Endothelial cell of umbilical vein (primary cell): ENCODE measurements around the gene COL18A1. TPM values are rescaled to one million over a fixed set of nuclear protein-coding genes. Genes with fewer than 3 reads are reported as not detected.

Experiments
- BruUV-seq: library from RNA; stranded (reverse); fragments of 400-500 nt; replicated peaks from 2 replicates; lab custom pipeline; 2021; lab: Mats Ljungman, UMichigan
- CTCF ChIA-PET: fragments of 300-600, 350-600 bp; sonication (Branson Sonifier 250); formaldehyde crosslinking; loops from one replicate; lab custom pipeline; 2021; ENCODE audit warnings: antibody characterized with exemption, inconsistent platforms; lab: Charles Lee
- POLR2A ChIA-PET: fragments of 300-600, 350-600 bp; sonication (Branson Sonifier 250); formaldehyde crosslinking; loops from one replicate; lab custom pipeline; 2021; ENCODE audit warnings: antibody characterized with exemption, inconsistent platforms; lab: Charles Lee
- DNase-seq: peaks from one replicate; pipeline ENCODE4 v3.0.0-alpha.2; 2011; ENCODE audit warnings: low read depth, low spot score
- FAIRE-seq: peaks from 2 replicates; lab custom pipeline; 2011; peaks lifted over from hg19 to GRCh38; lab: Jason Lieb, UNC
- H2AFZ ChIP-seq: 2 replicates; pipeline ENCODE4 v1.6.0; 2012; ENCODE audit warnings: low read depth, low read length, control low read depth, inconsistent platforms
- H3K27ac ChIP-seq: 2 replicates; pipeline ENCODE4 v1.5.1; 2011; ENCODE audit warnings: low read depth, mild to moderate bottlenecking, control low read depth, low read length, moderate library complexity; ENCODE audit not compliant: insufficient read depth
- H3K27me3 ChIP-seq, 2 experiments: 2 replicates each; pipeline versions ENCODE4 v1.6.0 to v1.6.1; 2011; ENCODE audit warnings: low read length in 2 of 2, mixed read lengths in 1 of 2; ENCODE audit not compliant: control insufficient read depth in 2 of 2, insufficient read depth in 2 of 2
- H3K36me3 ChIP-seq, 2 experiments: 2 replicates in 1 of 2; 3 replicates in 1 of 2; pipeline ENCODE4 v1.5.1; 2011; ENCODE audit warnings: low read length in 2 of 2, mild to moderate bottlenecking in 1 of 2, moderate library complexity in 1 of 2; ENCODE audit not compliant: control insufficient read depth in 2 of 2, insufficient read depth in 2 of 2; ENCODE audit errors: extremely low read depth in 1 of 2
- H3K4me1 ChIP-seq: 3 replicates; pipeline ENCODE4 v1.5.1; 2011; ENCODE audit warnings: mild to moderate bottlenecking, low read length; ENCODE audit not compliant: control insufficient read depth, insufficient read depth; ENCODE audit errors: extremely low read depth
- H3K4me2 ChIP-seq: 2 replicates; pipeline ENCODE4 v1.6.1; 2011; ENCODE audit warnings: low read length, control low read depth, mixed read lengths; ENCODE audit not compliant: insufficient read depth
- H3K4me3 ChIP-seq, 3 experiments: fragments of 200-600 bp in 1 of 3; sonication (generic), shearing (Covaris generic) in 1 of 3; replicated peaks in 1 of 3; 2 replicates each; pipeline ENCODE4 v1.5.1; 2011 to 2016; ENCODE audit warnings: control low read depth in 3 of 3, low read length in 3 of 3, mild to moderate bottlenecking in 2 of 3, inconsistent platforms in 1 of 3, low read depth in 1 of 3, moderate library complexity in 1 of 3; ENCODE audit not compliant: insufficient read depth in 1 of 3
- H3K79me2 ChIP-seq: 2 replicates; pipeline ENCODE4 v1.6.0; 2012; ENCODE audit warnings: low read length, inconsistent platforms; ENCODE audit not compliant: control insufficient read depth, insufficient read depth
- H3K9ac ChIP-seq: replicated peaks from 2 replicates; pipeline ENCODE3; 2011; ENCODE audit warnings: low read length, control low read depth; ENCODE audit not compliant: insufficient read depth; ENCODE audit errors: extremely low read depth
- H3K9me1 ChIP-seq: replicated peaks from 3 replicates; pipeline ENCODE4 v1.6.0; 2011; ENCODE audit warnings: mild to moderate bottlenecking, low read length; ENCODE audit not compliant: control insufficient read depth, insufficient read depth; ENCODE audit errors: extremely low read depth
- H3K9me3 ChIP-seq: replicated peaks from 2 replicates; pipeline ENCODE4 v1.5.1; 2012; ENCODE audit warnings: low read length, inconsistent platforms; ENCODE audit not compliant: control insufficient read depth, insufficient read depth
- H4K20me1 ChIP-seq: replicated peaks from 2 replicates; pipeline ENCODE3; 2011; ENCODE audit warnings: mild to moderate bottlenecking, low read length; ENCODE audit not compliant: control insufficient read depth, insufficient read depth; ENCODE audit errors: extremely low read depth
- CTCF ChIP-seq, 2 donors: IDR thresholded peaks; 1 replicate in 1 of 2; 2 replicates in 1 of 2; pipeline ENCODE4 v1.5.1; 2011; ENCODE audit warnings: low read length in 2 of 2, mild to moderate bottlenecking in 2 of 2, moderate library complexity in 2 of 2, control low read depth in 1 of 2, inconsistent platforms in 1 of 2, low read depth in 1 of 2; ENCODE audit not compliant: insufficient read depth in 1 of 2; ENCODE audit errors: extremely low read depth in 1 of 2
- EZH2 ChIP-seq: IDR thresholded peaks from 2 replicates; pipeline ENCODE4 v1.6.1; 2012; ENCODE audit warnings: borderline replicate concordance, low read depth, mild to moderate bottlenecking, moderate library complexity, low read length, inconsistent platforms; ENCODE audit not compliant: severe bottlenecking
- FOS ChIP-seq: IDR thresholded peaks from 2 replicates; pipeline ENCODE4 v1.6.1; 2011; ENCODE audit warnings: mild to moderate bottlenecking, low read length, moderate library complexity, borderline replicate concordance; ENCODE audit not compliant: insufficient read depth
- GATA2 ChIP-seq: IDR thresholded peaks from 2 replicates; pipeline ENCODE4 v1.7.0; 2011; ENCODE audit warnings: low read depth, mild to moderate bottlenecking, moderate library complexity, mixed read lengths, low read length; ENCODE audit not compliant: insufficient read length, insufficient read depth
- JUN ChIP-seq: IDR thresholded peaks from 2 replicates; pipeline ENCODE4 v1.6.1; 2011; ENCODE audit warnings: borderline replicate concordance, low read depth; ENCODE audit not compliant: insufficient read length, insufficient read depth
- MYC ChIP-seq: IDR thresholded peaks from one replicate; pipeline ENCODE4 v1.6.1; 2011; ENCODE audit warnings: mild to moderate bottlenecking, low read depth, low read length
- POLR2A ChIP-seq: IDR thresholded peaks from 2 replicates; pipeline ENCODE4 v1.6.1; 2012; ENCODE audit warnings: low read depth, mild to moderate bottlenecking, control low read depth, low read length
- POLR2AphosphoS5 ChIP-seq: IDR thresholded peaks from 2 replicates; pipeline ENCODE4 v1.6.1; 2012; ENCODE audit warnings: low read depth, mild to moderate bottlenecking, control low read depth, low read length, moderate library complexity; ENCODE audit not compliant: insufficient read depth
- dilution Hi-C: fragments of 300-500 bp; cut with MboI; formaldehyde crosslinking; loops from one replicate; pipeline ENCODE4 v1.15.0; 2019; ENCODE audit warnings: low sequenced_read_pairs; ENCODE audit not compliant: extremely low pct_ligation_motif_present
- intact Hi-C: fragments of 100-400 bp; cut with micrococcal nuclease; formaldehyde crosslinking; loops from one replicate; pipeline ENCODE4 v1.10.0; 2022
- polyA plus RNA-seq, 4 experiments: library from polyadenylated mRNA; depleted of rRNA in 3 of 4; stranded (reverse) in 3 of 4; unstranded in 1 of 4; fragments of >200 nt; gene quantifications; 2 replicates each; pipeline versions ENCODE4 v1.2.1 to v1.2.3, GENCODE V29; 2011 to 2012; ENCODE audit warnings: missing spikeins in 1 of 4
- total RNA-seq: library from RNA; stranded (reverse); gene quantifications from 2 replicates; pipeline ENCODE4 v1.2.3, GENCODE V29; 2021
- TF ChIP-seq, protein P1 (sequence below): IDR thresholded peaks from 2 replicates; pipeline ENCODE4 v1.6.1; 2011; ENCODE audit not compliant: insufficient read depth, insufficient read length

Gene COL18A1
- total and polyA plus RNA-seq, 2 donors (not counting 3 experiments of a cell fraction or from before 2014, with no cell fraction given): 198 to 252 TPM

DNA sequence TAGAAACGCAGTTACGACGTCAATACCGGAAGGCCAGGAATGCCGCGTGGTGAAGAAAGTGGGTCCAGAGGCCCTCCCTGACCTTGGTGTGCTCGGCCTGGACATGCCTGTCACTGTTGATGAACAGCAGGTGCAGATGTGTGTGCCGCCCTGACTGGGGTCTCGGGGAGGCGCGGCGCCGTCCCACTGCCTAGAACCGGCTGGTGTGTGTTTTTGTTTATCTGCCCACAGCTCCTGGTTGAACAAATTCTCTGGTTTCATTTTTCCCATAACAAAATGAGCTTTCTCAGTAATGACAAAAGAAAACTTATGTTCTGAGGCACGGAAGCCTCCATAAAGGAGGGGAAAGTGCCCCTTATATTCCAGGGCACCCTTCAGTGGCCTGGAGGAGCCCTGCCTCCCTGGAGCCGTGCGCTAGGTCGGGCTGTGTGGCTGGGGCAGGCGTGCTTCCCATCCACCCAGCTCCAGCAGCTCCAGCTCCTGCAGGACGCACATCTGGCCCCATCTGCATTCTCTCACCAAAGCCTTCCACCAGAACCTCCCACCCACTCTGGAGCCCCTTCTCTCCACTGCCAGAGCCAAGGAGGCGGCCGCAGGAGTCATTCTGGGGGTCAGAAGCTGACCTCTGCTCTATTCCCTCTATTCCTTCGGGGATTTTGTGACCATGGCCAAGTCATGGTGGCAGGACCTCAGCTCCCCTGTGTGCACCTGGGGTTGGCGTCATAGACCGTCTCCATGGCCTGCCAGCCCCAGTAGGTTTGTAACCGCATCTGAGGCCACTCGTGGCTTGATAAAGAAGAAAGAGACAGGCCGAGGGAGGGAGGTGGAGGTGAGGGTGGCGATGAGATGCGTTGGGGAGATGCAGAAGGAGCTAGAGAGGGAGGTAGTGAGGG, 20.1 kb upstream of the COL18A1 start:
- Histone ChIP-seq H3K36me3 (no peaks in the 10 kb centered on the region), H3K9ac (no peak overlapping the region), H3K79me2 (no peaks in the 10 kb centered on the region), H3K9me3 (no peaks in the 10 kb centered on the region), H2AFZ (no peak overlapping the region), H3K4me2 (no peak overlapping the region), H3K4me1 (no peaks in the 10 kb centered on the region), H3K9me1 (no peaks in the 10 kb centered on the region), H3K27ac (no peak overlapping the region), H4K20me1 (no peaks in the 10 kb centered on the region), H3K27me3 (no peaks in the 10 kb centered on the region), H3K4me3 (no peak overlapping the region)
- ChIA-PET CTCF (interaction anchor here (1.0 to 1.2 kb wide), 2 partner anchors 11 to 18 kb away, joined by 4 read pairs; no protein-coding TSS in a partner anchor), POLR2A (no interaction called here)
- dilution Hi-C loops (no loop called here), intact Hi-C loops (no loop called here)
- DNase-seq (no peak), FAIRE-seq (no peak)
- TF ChIP-seq, protein P1, sequence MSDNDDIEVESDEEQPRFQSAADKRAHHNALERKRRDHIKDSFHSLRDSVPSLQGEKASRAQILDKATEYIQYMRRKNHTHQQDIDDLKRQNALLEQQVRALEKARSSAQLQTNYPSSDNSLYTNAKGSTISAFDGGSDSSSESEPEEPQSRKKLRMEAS: no peak
- no peak for TF ChIP-seq FOS
- no peak for TF ChIP-seq POLR2AphosphoS5
- TF ChIP-seq JUN: no peak
- no peak for TF ChIP-seq GATA2
- no peak for TF ChIP-seq EZH2
- TF ChIP-seq MYC: no peak
- no peak for TF ChIP-seq CTCF (IDR thresholded peaks at IDR 0.05; ENCODE audit: extremely low read depth in 1 of 2, insufficient read depth in 1 of 2, low read depth in 1 of 2, low read length in 2 of 2)
- no peak for TF ChIP-seq POLR2A
- no TSS peak for BruUV-seq
